Astrocyte of the cerebellum (primary cell): ENCODE data around the gene CCT8.
"Not testable (repeated sequence)": the region's sequence is repeated elsewhere in the genome, so short reads cannot be mapped to it uniquely, and the experiment has no call there.

ENCODE experiments used
- DNase-seq: peaks from one replicate; pipeline ENCODE4 v3.0.0-alpha.2; 2011; ENCODE audit warnings: low read depth
- H3K4me3 ChIP-seq: 2 replicates; pipeline ENCODE4 v1.5.1; 2011; ENCODE audit warnings: mild to moderate bottlenecking, low read depth, low read length, moderate library complexity
- CTCF ChIP-seq: IDR thresholded peaks from 2 replicates; pipeline ENCODE4 v1.5.1; 2012; ENCODE audit warnings: low read length, low read depth, moderate library complexity, mild to moderate bottlenecking; ENCODE audit errors: missing control alignments
- in situ Hi-C: cut with HindIII; loops from 2 replicates; pipeline ENCODE4 v1.10.0; 2017; ENCODE audit warnings: low sequenced_read_pairs

Gene CCT8

GRCh38 chr21:29077651-29078090 is 4.2 kb upstream of the CCT8 start:
- H3K4me3 ChIP-seq, result no peak overlapping the region
- in situ Hi-C loops, result loop anchor here (25.0 kb wide), 1 partner anchor 785 kb away; no protein-coding TSS in a partner anchor
- DNase-seq, result no peak
- TF ChIP-seq CTCF, result no peak

GRCh38 chr21:29076731-29077640 is 3.5 kb upstream of the CCT8 start:
- H3K4me3 ChIP-seq, result not testable (repeated sequence)
- in situ Hi-C loops, result loop anchor here (25.0 kb wide), 1 partner anchor 785 kb away; no protein-coding TSS in a partner anchor

GRCh38 chr21:29075706-29076466 is 2.4 kb upstream of the CCT8 start:
- no peak for TF ChIP-seq CTCF
- no peak for DNase-seq
- no peak overlapping the region for H3K4me3 ChIP-seq
- in situ Hi-C loops, result loop anchor here (25.0 kb wide), 1 partner anchor 786 kb away; no protein-coding TSS in a partner anchor

More at GRCh38 chr21:29076731-29077640, 3.5 kb upstream of the CCT8 start:
- DNase-seq, result not testable (repeated sequence)

GRCh38 chr21:29074783-29075182 is 1.3 kb upstream of the CCT8 start:
- no peak for TF ChIP-seq CTCF
- in situ Hi-C loops, result loop anchor here (25.0 kb wide), 1 partner anchor 788 kb away; no protein-coding TSS in a partner anchor
- H3K4me3 ChIP-seq, result no peak overlapping the region
- no peak for DNase-seq

- TF ChIP-seq CTCF, result no peak
- peak overlapping the region; percentile 97 for H3K4me3 ChIP-seq
- in situ Hi-C loops, result no loop called here
- DNase-seq, result no peak
Measured at GRCh38 chr21:29074007-29074376, 544 bp upstream of the CCT8 start.

- in situ Hi-C loops, result no loop called here
- TF ChIP-seq CTCF, result no peak
- no peak for DNase-seq
Measured at GRCh38 chr21:29072873-29073221, 601 bp downstream of the CCT8 start.

More at GRCh38 chr21:29072873-29073221, 601 bp downstream of the CCT8 start:
- peak overlapping the region; percentile 97 for H3K4me3 ChIP-seq
